Measurements from ENCODE around the gene RANBP10. TPM values are rescaled to one million over a fixed set of nuclear protein-coding genes. Genes with fewer than 3 reads are reported as not detected.

RANBP10 gene
- total and polyA plus RNA-seq, 2 of the 13 experiments (the other 11 are each of a cell fraction or from before 2014, with no cell fraction given), result 9.2 to 22.7 TPM

DNA sequence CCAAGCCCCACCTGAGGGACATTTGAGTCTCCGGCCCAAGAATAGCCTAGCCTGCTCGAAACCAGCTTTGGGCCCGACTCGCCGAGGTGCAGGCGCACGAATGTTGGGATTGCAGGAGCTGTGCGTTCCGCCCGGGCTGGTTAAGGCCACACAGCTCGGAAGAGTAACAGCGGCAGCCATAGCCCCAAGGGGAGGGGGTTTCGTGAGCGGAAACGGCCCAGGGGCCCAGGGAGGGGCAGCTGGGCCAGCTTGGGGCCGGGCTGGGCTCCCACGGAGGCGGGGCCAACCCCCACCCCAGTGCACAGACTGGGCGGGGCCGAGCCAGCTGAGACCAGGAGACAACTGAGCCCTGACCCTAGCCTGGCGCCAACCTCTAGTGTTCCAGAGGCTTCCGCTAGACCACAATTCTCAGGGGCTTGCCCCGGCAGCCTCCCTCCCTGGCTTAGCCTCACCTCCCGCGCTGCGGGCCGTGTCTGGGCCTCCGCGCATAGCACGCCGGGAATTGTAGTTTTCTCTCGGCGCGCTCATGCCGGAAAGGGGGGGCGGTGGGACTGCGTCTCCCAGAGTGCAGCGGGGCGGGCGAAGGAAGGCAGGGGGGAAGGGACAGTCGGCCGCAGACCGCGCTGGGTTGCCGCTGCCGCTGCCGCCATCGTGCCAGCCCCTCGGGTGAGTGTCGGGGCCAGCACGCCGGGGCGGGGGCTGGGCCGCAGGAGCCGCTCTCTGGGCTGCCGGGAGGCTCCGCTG is 40.1 kb upstream of the RANBP10 start, which contains the start of gene NUTF2 (continued):
- TF ChIP-seq ZNF337 (CRISPR knock-in tag; IDR thresholded peaks at IDR 0.05; ENCODE audit: borderline replicate concordance, low read depth) (0 out of 2 replicates have a peak, but pooled peaks have one; percentile 49), MYC (CRISPR knock-in tag; IDR thresholded peaks at IDR 0.05; ENCODE audit: borderline replicate concordance) (peak; percentile 94), CHD2 (IDR thresholded peaks at IDR 0.05; ENCODE audit: low read depth, low read length) (peak; percentile 84), ZFYVE20 (CRISPR knock-in tag; IDR thresholded peaks at IDR 0.05; ENCODE audit: borderline replicate concordance, low read depth) (no peak), ZNF883 (CRISPR knock-in tag; IDR thresholded peaks at IDR 0.05; ENCODE audit: not compliant biosample characterization) (peak; percentile 85), ZNF839 (CRISPR knock-in tag; IDR thresholded peaks at IDR 0.05; ENCODE audit: borderline replicate concordance) (peak; percentile 70; the same call in 1 of the 2 replicates), KAT8 (CRISPR knock-in tag; IDR thresholded peaks at IDR 0.05) (peak; percentile 84), ZNF264 (CRISPR knock-in tag; IDR thresholded peaks at IDR 0.05) (peak; percentile 80), TBX2 (CRISPR knock-in tag; IDR thresholded peaks at IDR 0.05; ENCODE audit: borderline replicate concordance) (peak; percentile 92), ATAD3A (CRISPR knock-in tag; IDR thresholded peaks at IDR 0.05) (no peak), ARID2 (CRISPR knock-in tag; IDR thresholded peaks at IDR 0.05; ENCODE audit: borderline replicate concordance) (no peak), ZNF552 (CRISPR knock-in tag; IDR thresholded peaks at IDR 0.05; ENCODE audit: borderline replicate concordance) (peak; percentile 55; the same call in 1 of the 2 replicates), PTBP1 (IDR thresholded peaks at IDR 0.05; ENCODE audit: low read depth, low read length, poor library complexity, severe bottlenecking) (no peak), FOSL1 (CRISPR knock-in tag; IDR thresholded peaks at IDR 0.05; ENCODE audit: borderline replicate concordance) (no peak), ZNF205 (CRISPR knock-in tag; IDR thresholded peaks at IDR 0.05) (peak; percentile 74; the same call in 1 of the 2 replicates), YEATS2 (CRISPR knock-in tag; IDR thresholded peaks at IDR 0.05; ENCODE audit: borderline replicate concordance) (peak; percentile 93), ZBTB3 (CRISPR knock-in tag; IDR thresholded peaks at IDR 0.05; ENCODE audit: borderline replicate concordance, low read depth) (peak; percentile 87; the same call in 1 of the 2 replicates)
- TF ChIP-seq, protein P1, sequence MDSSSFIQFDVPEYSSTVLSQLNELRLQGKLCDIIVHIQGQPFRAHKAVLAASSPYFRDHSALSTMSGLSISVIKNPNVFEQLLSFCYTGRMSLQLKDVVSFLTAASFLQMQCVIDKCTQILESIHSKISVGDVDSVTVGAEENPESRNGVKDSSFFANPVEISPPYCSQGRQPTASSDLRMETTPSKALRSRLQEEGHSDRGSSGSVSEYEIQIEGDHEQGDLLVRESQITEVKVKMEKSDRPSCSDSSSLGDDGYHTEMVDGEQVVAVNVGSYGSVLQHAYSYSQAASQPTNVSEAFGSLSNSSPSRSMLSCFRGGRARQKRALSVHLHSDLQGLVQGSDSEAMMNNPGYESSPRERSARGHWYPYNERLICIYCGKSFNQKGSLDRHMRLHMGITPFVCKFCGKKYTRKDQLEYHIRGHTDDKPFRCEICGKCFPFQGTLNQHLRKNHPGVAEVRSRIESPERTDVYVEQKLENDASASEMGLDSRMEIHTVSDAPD (CRISPR knock-in tag; IDR thresholded peaks at IDR 0.05), result peak; percentile 81; the same call in 1 of the 2 replicates
- TF ChIP-seq, protein P2, sequence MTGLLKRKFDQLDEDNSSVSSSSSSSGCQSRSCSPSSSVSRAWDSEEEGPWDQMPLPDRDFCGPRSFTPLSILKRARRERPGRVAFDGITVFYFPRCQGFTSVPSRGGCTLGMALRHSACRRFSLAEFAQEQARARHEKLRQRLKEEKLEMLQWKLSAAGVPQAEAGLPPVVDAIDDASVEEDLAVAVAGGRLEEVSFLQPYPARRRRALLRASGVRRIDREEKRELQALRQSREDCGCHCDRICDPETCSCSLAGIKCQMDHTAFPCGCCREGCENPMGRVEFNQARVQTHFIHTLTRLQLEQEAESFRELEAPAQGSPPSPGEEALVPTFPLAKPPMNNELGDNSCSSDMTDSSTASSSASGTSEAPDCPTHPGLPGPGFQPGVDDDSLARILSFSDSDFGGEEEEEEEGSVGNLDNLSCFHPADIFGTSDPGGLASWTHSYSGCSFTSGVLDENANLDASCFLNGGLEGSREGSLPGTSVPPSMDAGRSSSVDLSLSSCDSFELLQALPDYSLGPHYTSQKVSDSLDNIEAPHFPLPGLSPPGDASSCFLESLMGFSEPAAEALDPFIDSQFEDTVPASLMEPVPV (CRISPR knock-in tag; IDR thresholded peaks at IDR 0.05), result peak; percentile 65
- TF ChIP-seq, protein P3, sequence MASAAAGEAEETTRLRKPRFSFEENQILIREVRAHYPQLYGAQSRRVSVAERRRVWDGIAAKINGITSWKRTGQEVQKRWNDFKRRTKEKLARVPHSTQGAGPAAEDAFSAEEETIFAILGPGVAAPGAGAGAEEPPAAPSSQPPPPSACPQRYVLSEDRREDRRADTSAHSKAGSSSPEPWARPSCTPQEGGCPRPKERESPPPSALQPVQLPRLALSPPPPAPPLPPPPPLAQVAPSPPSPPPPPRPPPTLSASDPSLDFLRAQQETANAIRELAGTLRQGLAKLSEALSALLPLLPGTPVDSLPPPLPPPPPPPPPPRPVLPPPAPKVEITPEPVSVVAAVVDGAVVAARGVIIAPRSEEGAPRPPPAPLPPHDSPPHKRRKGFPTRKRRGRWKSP (CRISPR knock-in tag; IDR thresholded peaks at IDR 0.05), result peak; percentile 91
- TF ChIP-seq, protein P4, sequence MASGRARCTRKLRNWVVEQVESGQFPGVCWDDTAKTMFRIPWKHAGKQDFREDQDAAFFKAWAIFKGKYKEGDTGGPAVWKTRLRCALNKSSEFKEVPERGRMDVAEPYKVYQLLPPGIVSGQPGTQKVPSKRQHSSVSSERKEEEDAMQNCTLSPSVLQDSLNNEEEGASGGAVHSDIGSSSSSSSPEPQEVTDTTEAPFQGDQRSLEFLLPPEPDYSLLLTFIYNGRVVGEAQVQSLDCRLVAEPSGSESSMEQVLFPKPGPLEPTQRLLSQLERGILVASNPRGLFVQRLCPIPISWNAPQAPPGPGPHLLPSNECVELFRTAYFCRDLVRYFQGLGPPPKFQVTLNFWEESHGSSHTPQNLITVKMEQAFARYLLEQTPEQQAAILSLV (CRISPR knock-in tag; IDR thresholded peaks at IDR 0.05; ENCODE audit: borderline replicate concordance), result peak; percentile 99

All from HepG2 (cell line).